Esophagus mucosa (tissue), 1 donor: ENCODE results near the gene INO80D. TPM values are rescaled to one million over a fixed set of nuclear protein-coding genes. Genes with fewer than 3 reads are reported as not detected.
"Not testable (repeated sequence)": the region's sequence is repeated elsewhere in the genome, so short reads cannot be mapped to it uniquely, and the experiment has no call there.

Experiments used
- ATAC-seq: fragments of 200-7000 bp; cut with Tn5 transposase; one replicate; pipeline ENCODE4 v1.9.1; 2020
- total RNA-seq: library from RNA; stranded (reverse); gene quantifications from one replicate; pipeline ENCODE4 v1.2.4, GENCODE V29; 2023
- donor health status: DM: yes; HTN: yes; CAD: no.

INO80D gene
- total RNA-seq, 1 donor from 2014 or later: 18.8 TPM

DNA sequence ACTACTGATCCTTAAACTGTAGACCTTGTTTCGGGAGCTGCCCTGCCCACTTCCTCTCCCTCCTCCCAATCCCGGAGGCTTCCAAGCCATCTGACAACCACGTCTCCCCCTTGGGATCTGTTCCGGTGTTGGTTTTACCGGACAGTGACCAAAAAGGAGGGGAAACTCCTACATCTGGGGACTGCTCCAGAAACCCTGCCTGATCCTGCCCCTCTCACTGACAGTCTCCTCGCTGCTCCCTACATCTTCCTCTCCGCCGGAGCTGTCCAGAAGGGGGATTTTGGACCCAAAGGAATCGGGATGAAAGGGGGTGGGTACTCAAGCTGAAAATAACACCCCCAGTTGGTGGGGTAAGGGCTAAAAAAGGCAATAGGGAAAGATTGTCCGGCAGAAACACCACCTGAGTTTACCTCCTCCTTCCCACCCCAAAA lies 1.5 kb downstream of the INO80D start:
- peak; percentile 21 for ATAC-seq

DNA sequence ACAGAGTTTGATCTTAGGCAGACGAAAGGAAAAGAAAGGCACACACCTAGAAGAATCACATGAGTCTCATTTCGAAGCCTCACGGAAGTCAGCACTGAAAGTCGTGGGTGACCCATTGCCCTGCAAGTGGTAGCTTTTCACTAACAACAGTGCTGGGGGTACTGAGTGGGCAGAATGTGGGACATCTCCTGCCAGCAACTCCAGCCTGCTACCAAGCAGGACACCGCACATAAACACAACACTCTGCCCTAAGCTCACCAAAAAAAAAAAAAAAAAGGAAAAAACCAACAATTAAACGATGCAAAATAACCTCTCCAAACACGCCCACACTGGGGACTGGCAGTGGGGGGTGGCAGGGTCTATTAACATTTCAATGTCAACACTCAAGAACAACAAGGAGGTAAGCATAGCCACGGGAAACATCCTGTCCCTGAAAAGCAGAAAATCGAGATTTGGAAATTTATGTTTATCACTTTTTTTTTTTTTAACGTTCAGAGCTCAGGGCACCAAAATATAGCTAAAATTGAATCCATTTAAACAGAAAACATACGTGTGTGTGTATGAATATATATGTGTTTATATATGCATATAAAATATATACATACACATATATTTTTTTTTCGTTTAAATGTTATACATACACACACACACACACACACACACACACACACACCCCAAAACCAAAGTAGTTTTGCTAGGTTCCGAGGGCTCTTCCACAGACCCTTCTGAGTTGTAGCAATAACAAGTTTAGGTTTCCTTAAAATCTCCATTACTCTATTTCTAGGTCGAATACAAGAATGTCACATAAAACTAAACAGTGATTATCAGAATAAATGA lies 2.2 kb downstream of the INO80D start:
- ATAC-seq: no peak

DNA sequence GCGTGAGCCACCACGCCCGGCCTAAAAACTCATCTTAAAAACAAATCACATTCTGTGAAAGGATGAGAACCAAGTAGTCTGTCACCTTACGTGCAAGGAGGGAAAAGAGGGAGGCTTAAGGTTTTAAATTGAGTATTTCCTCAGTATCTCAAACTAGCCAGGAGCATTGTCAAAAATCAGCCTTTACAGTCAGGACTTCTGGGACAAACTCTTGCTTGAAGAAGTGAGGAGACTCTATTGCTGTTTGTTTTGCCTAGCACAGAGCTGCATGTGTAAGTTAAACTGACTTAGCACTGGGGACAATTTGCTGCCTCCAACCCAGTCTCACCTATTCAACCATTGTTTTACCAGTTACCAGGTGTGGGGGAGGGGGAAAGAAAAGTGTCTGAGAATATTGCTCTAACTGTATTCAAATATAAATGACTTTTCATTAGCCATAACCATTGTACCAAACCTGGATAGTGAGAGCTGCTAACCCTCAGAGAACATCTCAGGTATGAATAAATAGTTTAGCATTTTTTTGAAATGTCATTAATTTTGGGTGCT lies 3.6 kb downstream of the INO80D start:
- no peak for ATAC-seq

- ATAC-seq: no peak
Measured at GRCh38 chr2:206080927-206081326, 5.0 kb downstream of the INO80D start.

GRCh38 chr2:206079699-206080465 lies 6.1 kb downstream of the INO80D start:
- ATAC-seq: no peak

DNA sequence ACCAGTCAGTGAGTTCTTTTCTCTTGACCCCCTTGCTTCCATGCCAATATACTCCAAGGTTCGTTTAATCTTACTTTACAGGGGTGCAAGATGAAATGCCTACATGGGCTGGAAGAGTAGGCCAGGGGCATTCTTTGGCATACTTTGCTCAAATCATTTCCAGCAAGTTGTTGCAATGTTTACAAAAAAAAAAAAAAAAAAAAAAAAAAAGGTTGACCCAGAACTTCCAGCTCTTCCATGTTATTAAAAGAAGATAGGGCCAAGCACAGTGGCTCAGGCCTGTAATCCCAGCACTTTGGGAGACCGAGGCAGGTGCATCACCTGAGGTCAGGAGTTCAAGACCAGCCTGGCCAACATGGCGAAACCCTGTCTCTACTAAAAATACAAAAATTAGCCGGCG lies 8.1 kb downstream of the INO80D start:
- ATAC-seq: not testable (repeated sequence)

DNA sequence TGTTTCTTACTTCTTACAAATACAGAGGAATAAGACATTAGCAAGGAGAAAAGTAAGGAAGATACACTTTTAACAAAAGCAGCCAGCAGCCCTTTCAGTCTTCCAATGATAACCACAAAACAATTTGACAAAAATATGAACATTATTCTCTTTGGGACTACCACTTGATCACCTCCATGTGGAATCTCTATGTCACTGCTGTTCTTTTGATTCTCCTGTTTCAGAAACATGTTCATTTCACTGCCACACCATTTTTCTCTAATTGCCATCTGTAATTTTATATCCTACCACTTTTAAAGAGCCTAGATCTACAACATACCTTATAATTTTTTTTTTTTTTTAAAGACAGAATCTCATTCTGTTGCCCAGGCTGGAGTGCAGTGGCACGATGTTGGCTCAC lies 10.9 kb downstream of the INO80D start:
- ATAC-seq: no peak

GRCh38 chr2:206071807-206072206 lies 14.2 kb downstream of the INO80D start:
- peak; percentile 98 for ATAC-seq

DNA sequence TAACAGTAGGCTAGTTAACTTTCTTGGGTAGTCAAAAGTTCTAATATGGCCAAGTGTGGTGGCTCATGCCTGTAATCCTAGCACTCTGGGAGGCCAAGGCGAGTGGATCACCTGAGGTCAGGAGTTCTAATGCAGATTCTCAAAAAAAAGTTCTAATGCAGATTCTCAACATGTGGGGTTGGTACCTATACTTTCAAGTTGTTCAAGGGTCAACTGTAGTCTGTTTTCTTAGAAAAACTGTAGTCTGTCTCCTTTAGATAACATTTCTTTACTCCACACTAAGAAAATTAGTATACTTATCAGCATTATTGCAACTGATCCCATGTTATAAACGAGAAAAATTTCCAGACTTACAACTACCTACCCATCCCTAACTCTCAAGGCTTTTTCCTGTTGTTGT lies 16.6 kb downstream of the INO80D start:
- ATAC-seq: no peak

DNA sequence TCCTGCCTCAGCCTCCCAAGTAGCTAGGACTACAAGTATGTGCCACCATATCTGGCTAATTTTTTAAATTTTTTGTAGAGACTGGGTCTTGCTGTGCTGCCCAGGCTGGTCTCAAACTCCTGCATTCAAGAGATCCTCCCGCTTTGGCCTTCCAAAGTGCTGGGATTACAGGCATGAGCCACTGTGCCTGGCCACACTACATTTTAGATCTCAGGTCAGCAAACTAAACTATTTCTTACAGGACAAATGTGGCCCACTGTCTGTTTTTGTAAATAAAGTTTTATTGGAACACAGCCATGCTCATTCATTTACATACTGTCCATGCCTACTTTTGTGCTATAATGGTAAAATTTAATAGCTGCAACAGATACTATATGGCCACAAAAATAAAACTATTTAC lies 17.8 kb downstream of the INO80D start:
- ATAC-seq: no peak

GRCh38 chr2:206064077-206064476 lies 21.9 kb downstream of the INO80D start:
- ATAC-seq: no peak

GRCh38 chr2:206063635-206064034 lies 22.3 kb downstream of the INO80D start:
- no peak for ATAC-seq

DNA sequence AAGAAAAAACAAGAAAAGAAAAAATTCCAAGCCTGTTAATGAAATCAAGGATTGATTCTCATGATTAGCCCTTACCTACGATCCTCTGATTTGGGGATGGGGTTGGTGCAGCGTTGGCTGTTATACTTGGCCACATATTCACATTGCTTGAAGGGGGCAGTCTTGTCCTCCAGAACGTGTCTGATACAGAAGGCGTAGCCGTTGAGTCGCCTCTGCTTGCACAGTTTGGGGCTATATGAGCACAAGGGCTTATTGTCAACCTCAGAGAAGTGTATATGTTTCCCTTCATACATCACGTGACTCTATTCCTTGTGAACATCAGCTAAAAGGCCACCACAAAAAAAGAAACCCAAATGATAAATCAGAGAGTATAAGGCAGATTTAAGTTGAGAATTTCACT lies 23.2 kb downstream of the INO80D start:
- ATAC-seq: no peak

DNA sequence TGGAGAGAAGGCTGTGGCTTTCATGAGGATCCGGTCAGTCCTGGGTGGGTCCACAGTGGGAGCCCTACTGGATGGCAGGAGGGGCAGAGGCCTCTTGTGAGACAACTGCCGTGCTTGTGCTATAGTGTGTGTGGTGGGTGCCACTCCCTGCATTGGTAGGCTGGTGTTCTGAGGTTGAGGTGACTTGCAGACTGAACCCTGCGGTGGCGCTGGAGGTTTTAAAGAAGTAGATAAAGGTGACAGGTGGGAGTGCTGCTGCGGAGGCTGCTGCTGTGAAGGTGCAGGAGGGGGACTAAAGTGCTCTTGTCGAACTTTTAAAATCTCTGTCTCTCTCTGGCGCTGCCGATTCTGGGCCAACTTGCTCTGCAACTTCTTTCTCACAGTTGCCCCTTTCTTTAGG lies 29.7 kb downstream of the INO80D start:
- ATAC-seq: no peak

DNA sequence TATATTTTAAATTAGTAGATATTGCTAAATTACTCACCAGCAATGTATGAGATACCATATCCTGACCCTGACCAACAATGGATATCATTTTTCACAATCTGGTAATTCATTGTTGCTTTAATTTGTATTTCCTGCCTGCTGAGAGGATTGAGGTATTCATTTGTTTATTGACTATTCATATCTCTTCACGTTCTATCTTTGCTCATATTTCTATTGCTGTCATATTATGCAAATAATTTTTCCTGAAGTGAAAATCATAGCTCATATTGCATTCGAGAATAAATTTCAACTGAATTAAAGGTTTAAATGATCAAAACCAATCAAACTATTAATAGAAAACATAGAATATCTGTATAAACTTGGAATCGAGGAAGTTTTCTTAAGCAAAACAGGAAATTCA lies 31.0 kb downstream of the INO80D start:
- ATAC-seq: no peak

DNA sequence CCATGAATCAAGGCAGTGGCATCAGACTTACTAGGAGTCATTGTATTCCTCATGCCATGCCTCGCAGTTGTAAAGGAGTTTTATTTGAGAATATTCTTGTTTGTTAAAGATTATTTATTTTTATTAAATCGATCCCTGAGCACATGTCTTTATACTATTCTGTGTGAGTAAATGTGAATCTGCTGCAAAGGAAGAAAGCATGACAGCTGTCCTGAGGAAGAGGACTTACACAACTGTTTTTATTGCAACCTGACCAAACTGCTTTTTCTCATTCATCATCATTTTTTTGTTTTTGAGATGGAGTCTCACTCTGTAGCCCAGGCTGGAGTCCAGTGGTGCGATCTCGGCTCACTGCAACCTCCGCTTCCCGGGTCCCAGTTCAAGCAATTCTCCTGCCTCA lies 34.1 kb downstream of the INO80D start:
- no peak for ATAC-seq

DNA sequence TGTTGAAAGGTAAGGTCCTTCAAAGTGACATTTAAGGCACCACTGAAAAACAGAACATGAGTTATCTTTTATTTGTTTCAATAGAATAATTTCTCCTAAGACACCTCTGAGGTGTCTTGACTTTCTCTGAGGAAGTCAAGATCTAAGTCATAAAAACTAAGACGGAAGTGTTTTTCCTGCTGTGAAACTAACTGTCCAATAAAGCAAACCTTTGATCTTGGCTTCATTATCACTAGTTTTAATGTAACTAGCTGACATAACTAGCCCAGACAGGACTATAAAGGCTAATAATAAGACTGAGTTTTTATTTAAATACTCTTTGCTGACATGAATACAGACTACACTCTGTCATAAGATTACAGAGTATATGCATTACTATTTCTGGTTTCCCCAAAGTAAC lies 36.6 kb downstream of the INO80D start:
- no peak for ATAC-seq

DNA sequence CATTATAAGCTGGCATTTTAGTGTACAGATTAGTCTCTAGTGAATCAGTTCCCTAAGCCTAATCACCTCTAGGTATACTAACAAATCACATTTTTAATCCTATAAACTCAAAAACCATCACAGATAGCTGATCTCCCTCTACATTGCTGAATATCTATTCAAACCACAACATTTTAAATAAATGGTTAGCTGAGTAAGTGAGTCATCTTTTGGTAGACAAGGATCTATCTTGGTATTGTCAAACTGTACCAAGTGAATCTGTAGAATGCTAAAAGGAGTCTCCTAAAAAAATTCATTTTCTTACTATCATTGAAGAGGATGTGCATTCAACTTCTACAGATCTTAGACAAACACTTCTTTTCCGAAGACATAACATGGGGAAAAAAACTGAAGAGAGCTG lies 40.7 kb downstream of the INO80D start:
- ATAC-seq: no peak

DNA sequence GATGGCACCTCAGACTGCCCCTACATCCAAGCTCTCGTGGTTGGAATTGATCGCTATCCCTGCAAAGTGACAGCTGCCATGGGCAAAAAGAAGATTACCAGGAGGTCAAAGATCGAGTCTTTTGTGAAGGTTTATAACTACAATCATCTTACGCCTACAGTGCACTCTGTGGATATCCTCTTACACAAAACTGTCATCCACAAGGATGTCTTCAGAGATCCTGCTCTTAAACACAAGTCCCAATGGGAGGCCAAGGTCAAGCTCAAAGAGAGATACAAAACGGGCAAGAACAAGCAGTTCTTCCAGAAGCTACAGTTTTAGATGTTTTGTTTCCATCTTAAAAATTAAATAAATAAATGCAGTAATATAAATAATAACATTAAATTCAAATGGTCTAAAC lies 45.4 kb downstream of the INO80D start:
- ATAC-seq: no peak

GRCh38 chr2:206035393-206035792 lies 50.6 kb downstream of the INO80D start:
- ATAC-seq: not testable (repeated sequence)

- not testable (repeated sequence) for ATAC-seq
Measured at GRCh38 chr2:206033452-206033851, 52.5 kb downstream of the INO80D start.

DNA sequence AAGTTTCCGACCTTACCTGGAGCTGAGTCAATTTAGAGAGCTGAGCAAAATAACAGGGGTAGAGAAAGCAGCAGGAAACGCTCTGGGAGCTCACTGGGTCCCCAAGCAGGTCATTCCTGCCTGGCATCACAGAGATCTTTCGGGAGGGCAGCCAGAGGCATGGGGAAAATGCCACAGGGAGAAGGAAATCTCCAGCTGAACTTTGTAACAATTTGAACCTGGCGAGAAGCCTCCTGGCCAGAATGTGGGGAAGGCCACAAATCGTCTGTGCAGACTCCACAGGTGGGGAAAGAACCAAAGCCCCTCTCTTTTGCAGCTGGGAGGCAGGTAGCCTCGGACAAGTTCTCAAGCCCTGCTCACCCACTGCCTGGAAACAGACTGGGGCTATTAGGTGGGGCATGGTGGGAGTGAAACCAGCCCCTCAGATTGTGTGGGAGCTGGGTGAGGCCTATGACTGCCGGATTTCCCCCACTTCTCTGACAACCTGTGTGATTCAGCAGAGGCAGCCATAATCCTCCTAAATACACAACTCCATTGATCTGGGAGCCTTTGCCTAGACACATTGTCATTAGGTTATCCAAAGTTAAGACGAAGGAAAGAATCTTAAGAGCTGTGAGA lies 53.9 kb downstream of the INO80D start:
- ATAC-seq: no peak

DNA sequence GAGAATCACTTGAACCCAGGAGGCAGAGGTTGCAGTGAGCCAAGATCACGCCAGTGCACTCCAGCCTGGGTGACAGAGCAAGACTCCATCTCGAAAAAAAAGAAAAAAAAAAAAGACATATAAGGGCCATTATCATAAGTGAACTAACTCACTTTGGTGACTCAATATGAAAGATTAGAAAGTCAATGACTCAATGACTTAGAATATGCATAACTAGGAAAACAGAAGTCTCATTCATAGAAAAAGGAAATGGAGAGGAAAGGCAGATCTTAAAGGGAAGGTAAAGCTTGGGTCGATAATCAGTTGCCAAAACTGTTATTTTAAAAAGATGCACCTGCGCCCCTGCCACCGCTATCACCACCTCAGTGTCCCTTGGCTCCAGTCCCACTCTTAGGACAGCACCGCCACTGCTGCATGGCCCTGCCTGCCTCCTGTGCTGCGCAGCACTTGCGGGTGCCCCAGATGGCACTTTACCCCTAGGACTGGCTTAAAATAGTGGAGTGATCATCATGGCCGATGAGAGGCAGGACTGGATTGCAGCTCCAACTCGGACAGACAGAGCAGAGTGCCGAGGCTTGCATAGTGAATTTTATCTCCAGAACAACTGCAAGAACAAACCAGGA lies 54.7 kb downstream of the INO80D start:
- peak; percentile 52 for ATAC-seq
